OCI-LY3 (cell line): ENCODE measurements around the gene TMEM31.

ENCODE experiments used
- EZH2phosphoT487 ChIP-seq: fragments of 200-600 bp; shearing (Covaris generic); IDR thresholded peaks from 2 replicates; pipeline ENCODE4 v1.6.1; 2018; ENCODE audit warnings: antibody characterized with exemption, mixed run types, low read depth
- TF ChIP-seq, protein P1 (sequence below): fragments of 200-600, 300-600 bp; sonication (generic); IDR thresholded peaks from 2 replicates; pipeline ENCODE4 v1.5.1; 2014; ENCODE audit warnings: antibody characterized with exemption, low read length, low read depth

DNA sequence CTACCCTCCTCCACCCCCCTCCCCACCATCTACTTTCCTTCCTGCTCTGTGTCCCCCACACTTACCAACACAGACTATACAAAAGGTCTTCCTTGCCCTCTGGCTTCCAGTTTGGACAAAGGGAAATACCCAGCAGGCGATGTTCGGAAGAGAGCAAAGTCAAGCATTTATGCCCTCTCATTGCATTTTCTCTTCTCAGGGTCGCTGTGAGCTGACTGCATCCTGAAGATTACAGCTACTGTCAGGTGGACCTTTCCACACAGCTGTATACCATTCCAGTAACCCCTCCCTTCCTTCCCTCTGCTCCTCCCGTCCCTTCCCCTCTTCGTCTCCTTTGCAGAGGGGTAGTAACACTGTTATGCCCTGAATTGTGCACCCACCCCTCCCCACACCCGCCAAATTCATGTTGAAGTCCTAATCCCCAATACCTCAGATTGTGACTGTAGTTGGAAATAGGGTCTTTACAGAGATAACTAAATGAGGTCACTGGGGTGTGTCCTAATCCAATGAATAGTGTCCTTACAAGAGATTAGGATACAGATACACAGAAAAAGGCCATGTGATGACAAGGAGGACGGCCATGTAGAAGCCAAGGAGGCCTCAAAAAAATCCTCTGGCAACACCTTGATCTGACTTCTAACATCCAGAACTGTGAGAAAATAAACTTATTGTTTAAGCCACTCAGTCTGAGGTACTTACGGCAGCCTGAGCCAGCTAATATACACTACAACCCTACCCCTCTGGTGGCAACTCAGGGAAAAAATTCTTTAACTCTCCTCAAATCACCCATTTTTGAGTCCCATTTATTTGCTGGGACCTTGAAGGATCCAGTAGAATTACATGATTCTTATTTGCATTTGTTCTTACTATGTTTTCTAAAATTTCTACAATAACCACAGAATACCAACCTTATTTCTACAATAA, 35.9 kb upstream of the TMEM31 start:
- TF ChIP-seq, protein P1, sequence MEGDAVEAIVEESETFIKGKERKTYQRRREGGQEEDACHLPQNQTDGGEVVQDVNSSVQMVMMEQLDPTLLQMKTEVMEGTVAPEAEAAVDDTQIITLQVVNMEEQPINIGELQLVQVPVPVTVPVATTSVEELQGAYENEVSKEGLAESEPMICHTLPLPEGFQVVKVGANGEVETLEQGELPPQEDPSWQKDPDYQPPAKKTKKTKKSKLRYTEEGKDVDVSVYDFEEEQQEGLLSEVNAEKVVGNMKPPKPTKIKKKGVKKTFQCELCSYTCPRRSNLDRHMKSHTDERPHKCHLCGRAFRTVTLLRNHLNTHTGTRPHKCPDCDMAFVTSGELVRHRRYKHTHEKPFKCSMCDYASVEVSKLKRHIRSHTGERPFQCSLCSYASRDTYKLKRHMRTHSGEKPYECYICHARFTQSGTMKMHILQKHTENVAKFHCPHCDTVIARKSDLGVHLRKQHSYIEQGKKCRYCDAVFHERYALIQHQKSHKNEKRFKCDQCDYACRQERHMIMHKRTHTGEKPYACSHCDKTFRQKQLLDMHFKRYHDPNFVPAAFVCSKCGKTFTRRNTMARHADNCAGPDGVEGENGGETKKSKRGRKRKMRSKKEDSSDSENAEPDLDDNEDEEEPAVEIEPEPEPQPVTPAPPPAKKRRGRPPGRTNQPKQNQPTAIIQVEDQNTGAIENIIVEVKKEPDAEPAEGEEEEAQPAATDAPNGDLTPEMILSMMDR, result no peak
- no peak for TF ChIP-seq EZH2phosphoT487
